ENCODE measurements around the gene DLGAP4.

The DLGAP4 gene

DNA sequence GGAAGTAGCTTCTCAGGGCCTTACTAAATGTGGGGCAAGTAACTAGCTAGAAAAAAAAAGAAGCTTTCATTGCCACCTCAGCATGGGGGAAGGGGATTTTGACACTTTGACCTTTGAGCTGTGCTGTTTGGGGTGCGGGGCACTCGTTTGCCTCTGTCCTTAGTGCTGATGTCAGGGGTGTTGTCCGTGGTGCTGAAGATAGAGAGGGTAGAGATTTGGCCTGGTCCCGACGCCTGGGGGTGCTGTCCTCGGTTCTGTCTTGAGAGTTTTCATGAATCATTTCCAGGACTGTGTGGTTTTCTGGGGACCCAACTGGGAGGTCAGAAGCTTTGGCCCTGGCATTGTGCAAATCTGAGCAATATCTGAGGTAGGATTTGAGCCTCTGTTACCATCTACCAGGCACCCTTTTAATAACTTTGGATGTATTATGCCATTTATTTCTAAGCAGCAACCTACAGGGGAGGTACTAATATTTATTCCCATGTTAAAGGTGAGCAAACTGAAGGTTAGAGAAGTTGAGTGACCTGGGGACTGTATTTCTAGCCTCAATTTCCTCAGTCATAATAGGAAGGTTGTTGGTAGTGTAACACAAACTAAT lies 78.0 kb downstream of the DLGAP4 start:
- no peak for DNase-seq (ENCODE audit: low spot score)

DNA sequence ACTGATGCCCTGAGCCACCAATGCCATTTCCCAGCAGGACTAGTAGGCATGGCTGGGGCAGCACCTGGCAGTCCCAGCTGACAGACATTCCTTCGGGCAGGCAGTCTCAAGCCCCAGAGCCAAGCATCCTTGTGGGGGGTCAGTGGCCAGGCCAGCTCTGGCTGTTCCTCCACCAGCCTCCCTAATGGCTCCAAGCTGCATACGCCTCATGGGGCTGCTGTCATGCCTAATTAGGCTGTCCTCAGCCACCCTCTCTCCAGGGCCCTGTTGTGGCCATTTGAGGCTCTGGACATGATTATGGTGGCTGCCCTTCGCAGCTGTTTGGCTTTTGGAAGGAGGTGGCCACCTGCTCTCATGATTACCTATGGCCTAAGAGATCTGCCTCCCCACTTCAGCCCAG lies 79.4 kb downstream of the DLGAP4 start:
- no peak for DNase-seq (ENCODE audit: low spot score)

DNA sequence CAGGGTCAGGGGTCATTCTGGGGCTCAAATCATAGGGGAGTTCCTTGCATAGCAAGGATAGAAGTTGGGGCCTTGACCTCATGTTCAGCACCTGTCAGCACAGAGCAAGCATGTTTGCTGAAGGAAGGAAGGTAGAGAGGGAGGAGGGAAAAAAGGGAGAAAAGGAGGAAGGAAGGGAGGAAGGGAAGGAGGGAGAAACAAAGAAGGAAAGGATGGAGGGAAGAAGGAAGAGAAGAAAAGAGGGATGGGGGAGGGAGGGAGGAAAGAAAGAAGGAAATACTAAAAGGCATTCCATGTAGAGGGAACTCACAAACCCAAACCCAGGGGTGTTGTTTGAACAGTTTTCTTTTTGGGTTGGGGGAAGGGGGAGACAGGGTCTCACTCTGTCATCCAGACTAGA lies 80.1 kb downstream of the DLGAP4 start:
- DNase-seq (ENCODE audit: low spot score) = no peak

DNA sequence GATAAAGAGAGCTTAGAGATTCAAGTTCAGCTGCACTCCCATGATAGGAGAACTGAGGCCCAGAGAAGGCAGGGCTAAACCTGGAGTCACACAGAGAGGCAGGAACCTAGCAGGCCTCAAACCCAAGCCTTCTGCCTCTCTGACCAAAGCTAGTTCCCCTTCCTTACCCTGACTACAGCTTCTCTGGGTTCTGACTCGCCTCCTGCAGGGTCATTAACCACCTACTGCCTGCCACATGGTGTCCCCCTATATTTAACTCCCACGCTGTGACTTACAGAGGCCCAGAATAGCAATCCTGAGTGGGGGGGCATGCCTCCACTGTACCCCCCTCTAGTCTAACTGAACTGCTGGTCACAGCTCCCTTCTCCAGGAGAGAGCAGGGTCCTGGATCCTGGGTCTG lies 84.1 kb downstream of the DLGAP4 start:
- DNase-seq (ENCODE audit: low spot score) = no peak

DNA sequence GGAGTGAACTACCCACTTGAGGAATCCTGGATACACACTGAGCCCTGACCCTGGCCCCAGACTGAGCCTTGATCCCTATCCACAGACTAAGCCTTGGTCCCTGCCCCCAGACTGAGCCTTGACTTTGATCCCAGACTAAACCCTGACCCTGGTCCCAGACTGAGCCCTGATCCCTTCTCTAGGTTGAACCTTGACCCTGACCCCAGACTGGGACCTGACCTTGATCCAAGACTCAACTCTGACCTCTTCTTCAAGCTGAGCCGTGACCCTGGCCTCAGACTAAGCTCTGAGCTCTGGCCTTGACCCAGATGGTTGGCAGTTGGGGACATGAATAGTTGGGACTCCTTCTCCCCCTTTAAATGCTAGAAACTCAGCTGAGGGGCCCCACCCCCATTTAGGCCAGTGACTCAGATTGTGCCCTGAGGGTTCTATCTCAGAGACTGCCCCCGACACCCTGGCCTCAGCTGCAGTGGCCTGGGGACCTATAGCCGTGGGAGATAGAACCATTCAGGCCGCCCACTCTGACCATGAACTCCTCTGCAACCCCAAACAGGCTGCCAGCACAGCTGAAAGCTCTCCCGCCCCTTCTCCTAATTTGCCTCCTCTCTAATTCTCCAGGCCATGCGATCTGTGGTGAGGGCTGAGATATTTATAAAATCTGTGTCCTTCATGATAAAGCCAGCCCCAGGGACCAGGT lies 84.7 kb downstream of the DLGAP4 start:
- no peak for DNase-seq (ENCODE audit: low spot score)

DNA sequence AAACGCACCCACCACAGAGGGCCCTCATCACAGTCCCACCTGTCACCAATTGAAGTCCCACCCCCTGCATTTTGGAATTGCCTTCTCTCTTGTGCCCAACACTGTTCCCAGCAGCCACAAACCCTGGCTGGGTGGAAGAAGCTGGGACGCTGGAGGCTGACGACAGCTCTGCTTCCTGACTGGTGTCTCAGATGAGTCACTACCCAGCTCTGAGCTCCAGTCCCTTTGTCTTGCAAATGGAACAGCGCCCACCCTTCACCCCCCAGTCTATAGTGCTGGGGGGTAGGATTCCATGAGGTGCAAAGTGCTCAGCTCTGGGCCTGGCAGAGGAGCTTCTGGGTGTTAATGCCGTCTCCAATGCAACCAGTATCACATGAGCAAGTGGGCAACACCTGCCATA lies 85.3 kb downstream of the DLGAP4 start:
- no peak for DNase-seq (ENCODE audit: low spot score)

DNA sequence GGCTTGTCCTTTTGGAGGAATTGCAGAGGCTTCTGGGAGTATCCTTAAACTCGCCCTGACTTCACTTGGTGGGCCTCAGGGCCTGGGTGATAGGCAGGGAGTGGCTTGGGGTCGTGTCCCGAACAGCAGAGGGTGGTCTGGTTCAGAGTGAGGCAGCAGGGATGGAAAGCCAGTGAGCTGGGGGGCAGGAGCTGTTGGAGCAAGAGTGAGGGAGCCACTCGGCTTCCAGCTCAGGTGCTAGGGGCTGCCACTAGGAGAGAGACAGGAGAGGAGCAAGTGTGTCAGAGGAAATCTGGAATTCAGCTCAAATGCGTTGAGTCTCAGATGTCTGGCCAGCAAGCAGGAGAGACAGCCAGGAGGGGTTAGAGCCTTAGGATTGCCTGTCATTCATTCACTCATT lies 85.8 kb downstream of the DLGAP4 start:
- no peak for DNase-seq (ENCODE audit: low spot score)

DNA sequence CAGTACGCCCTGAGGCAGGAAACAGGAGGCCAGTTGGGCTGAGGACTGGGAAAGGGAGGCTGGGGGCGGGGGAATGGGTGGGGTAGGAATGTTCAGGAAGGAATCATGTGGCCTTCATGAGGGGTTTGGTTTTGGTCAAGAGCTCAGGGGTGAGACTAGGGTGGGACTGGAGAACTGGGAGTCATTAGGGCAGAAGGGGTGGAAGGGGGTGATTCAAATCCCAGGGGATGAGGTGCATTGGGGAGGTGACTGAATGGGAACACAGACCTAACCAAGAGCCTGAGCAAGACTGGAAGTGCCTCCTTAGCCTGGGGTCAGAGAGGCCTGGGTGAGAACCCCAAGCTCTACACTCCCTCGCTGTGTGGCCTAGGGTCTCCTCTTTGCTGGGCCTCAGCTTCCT lies 86.8 kb downstream of the DLGAP4 start:
- DNase-seq (ENCODE audit: low spot score) = no peak

DNA sequence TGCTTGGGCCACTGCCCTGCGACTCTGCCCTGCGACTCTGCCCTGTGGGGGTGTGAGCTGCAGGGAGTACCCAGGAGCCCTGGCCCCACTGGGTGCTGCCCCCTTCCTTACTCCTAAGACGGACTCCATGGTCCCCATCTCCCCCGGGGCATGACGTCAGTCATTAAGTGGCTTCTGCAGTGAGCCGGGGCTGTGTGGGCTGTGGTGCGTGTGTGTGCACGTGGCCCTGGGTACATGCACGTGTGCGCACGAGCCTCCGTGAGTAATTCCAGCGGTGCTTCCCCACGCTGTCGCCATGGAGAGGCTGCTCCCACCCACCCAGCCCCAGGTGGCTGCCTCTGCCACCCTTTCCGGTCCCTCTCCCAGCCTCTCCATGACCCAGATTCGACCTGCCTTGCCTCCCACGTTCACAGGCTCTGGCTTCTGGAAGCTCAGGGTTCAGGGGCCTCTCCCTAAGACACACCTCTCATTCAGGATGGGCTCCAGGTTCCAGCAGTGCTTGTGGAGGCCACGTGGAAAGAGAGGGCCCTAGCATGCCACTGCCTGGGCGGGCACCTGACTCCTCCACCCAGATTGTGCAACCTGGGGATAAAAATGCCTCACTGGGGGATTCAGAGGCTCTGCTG lies 88.3 kb downstream of the DLGAP4 start:
- DNase-seq (ENCODE audit: low spot score) = no peak

DNA sequence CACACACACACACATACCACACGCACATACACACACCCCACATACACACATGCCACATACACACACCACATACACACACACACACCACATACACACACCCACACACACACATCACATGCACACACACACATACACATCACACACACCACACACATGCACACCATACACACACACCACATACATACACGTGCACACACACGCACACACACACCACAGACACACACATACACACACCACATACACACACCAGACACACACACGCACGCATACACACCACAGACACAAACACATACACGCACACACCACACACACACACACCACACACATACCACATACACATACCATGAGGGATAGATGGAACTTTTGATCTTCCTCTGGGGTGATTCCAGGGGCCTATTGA lies 90.2 kb downstream of the DLGAP4 start:
- DNase-seq (ENCODE audit: low spot score) = no peak

DNA sequence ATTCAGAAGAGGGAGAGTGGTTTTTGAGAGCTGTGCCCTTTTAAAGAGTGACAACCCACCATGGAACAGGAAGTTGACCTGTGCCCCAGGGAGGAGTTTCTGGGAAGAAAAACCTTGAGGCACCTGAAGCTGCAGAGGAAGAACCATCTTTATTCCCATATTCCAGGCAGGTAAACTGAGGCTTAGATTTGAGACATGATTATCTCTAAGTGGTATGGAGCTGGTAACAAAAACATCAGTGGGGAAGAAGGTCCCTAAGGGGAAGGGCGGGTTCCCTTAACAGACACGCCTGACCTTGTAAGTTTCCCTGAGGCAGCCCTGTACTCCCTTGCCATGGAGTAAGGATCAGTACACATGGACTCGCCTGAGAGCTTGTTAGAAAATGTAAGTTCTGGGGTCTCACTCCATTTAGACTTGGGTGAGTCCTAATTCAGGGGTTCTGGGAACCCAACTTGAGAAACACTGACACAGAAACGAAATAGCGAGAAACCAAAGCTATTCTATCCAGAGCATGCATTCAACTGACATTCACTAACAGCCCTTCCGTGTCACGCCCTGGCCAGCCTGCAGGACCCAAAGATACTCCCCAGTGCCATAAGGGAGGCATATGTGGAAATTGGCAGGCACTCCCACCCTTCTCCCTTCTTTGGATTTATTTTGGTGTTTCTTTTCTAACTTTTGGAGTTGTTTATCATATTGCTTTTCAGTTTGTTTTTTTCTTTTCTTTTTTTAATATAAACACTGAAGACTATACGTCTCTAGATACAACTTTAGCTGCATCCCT lies 90.9 kb downstream of the DLGAP4 start:
- no peak for DNase-seq (ENCODE audit: low spot score)

DNA sequence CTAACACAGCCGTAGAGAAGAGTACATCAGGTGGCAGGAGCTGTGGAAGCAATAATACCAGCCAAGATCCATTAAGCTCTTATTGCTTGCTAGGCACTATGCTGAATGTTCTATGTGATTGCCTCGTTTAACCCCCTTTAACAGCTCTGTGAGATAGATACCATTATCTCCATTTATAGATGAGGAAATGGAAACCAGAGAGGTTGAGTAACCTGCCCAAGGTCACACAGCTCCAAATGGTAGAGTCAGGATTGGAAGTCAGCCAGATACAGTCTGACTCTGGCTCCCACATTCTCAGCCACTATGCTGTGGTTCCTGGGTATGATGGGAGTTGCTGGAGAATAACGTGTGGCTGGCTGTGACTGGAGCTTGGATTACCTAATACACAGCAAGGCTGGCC lies 92.4 kb downstream of the DLGAP4 start:
- DNase-seq (ENCODE audit: low spot score) = no peak

DNA sequence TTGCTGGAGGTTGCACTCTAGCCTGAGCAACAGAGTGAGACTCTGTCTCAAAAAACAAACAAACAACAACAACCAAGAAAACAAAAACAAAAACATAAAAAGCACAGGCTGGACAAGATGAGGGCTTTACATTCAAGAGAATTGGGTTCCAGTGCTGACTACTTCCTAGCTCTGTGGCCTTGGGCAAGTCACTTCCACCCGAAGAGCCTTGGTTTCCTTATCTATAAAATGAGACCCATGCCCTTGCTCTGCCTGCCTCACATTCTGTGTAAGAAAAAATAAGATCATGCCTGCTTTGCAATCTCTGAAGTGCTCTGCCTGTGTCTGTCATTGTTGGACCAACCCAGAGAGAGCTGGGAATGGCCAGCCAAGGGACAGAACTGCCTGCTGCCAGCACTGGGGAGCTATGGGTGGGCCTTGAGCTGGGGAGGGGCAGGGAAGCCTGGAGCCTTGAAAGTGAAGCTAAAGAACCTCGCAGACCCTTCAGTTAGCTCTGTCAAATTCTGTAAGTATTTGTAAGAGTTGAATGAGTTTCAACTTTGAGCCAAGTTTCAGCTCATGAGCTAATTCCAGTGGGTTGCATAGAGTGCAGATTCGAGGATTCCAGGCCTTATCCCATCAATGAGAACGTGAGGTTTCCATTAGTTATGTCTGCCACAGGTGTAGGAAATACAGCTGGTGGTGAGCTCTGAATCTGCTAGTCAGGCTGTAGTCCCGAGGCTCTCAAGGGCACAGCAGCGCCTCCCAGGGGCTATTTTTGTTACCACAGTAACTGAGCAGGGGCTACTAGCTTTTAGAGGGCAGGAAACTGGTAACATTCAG lies 93.2 kb downstream of the DLGAP4 start:
- DNase-seq (ENCODE audit: low spot score) = no peak

DNA sequence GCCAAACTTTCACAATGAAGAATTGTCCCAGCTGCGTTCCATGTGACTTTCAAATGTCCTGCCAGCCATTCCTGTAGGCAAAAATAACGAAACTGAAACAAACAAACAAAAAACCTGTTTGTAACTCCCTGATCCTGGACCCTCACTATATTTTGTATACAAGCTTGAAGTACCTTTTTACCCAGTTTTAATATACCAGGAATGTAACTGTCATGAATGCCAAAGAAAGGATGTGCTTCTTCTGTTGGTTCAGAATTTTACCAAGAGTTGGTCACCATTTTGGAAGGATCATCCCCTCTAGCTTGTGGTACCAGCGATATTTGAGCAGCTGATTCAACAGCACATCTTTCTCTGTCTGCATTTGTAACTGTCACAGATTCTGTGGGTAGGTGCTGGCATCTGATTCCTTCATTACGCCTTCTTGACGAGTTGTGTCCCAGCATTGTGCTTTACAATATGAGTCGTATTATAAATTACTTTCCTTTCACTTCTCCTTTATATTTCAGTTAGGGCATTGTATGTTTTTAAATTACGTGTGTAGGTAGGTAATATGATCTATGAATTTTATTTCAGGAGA lies 93.9 kb downstream of the DLGAP4 start:
- no peak for DNase-seq (ENCODE audit: low spot score)

DNA sequence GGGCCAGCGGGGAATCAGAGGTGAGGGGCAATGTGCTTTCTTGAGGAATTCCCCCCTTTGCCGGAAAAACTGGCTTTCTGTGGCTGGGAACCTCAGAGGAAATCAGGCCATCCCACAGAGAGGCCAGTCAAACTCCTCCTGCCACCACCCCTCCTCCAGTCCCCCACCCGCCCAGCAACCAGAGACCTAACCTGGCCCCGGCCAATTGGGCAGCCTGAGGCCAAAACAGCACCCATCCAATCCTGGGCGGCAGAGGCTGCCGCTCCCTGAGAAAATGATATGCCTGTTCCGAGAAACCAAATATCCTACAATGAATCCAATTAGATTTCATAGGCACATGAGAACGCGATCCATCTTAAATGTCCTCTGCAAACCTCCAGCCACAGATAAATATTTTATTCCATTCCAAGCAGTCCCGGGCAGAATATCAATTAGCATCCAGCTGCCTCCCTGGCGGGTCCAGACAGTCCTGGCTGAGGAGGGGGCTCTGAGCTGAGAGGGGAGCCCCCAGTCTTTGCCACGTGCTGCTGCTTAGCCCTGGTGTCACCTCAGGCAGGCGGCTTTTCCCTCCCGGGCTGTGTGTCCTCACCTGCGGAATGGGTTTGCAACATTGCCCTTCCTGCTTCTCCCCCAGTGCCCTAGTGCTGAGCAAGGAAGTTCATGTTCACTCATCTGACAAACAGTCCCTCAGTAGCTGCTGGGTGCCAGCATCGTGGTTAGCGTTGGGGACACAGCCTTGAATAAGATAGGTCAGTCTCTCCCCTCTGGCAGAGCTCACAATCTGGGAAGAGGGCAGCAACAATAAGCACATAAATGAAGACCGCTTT lies 95.0 kb downstream of the DLGAP4 start:
- DNase-seq (ENCODE audit: low spot score) = no peak

DNA sequence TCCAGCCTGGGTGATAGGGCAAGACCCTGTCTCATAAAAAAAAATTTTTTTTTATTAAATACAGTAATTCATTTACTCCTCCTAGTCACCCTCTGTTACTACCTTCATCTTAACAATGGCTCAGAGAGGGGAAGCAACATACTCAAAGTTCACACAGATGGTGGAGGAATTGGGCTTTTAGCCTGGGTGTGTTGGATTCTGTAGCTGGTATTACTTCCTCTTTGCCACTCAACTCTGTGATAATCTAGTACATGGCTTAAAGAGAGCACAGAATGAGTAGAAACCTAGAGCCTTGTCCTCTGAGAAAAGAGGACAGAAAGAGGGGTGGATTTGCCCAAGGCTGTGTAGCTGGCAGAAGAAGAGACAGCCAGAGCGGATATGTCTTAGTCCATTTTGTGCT lies 96.6 kb downstream of the DLGAP4 start:
- no peak for DNase-seq (ENCODE audit: low spot score)

DNA sequence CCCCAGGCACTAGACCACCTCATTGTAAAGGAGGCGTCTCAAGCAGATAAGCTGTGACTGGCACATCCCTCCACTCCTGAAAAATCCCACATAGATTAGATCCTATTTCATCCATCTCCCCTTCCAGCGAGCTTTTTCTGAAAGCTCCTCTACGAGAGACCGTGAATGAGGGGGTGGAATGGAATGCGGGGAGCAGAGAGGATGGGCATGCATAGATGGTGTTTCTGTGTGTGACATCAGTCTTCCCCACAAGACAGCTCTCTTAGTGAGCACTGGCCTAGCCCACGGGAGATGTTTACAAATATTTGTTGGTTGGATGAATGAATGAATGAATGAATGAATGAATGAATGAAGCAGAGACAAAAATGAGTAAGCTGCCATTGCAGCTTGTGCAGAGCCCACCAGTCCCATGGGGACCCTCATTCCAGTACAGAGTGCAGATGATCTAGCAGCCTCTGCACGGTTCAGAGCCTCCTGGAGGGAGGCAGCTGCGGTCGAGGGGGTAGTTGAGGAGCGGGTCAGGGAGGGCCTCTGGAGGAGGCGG lies 98.4 kb downstream of the DLGAP4 start:
- no peak for DNase-seq (ENCODE audit: low spot score)

DNA sequence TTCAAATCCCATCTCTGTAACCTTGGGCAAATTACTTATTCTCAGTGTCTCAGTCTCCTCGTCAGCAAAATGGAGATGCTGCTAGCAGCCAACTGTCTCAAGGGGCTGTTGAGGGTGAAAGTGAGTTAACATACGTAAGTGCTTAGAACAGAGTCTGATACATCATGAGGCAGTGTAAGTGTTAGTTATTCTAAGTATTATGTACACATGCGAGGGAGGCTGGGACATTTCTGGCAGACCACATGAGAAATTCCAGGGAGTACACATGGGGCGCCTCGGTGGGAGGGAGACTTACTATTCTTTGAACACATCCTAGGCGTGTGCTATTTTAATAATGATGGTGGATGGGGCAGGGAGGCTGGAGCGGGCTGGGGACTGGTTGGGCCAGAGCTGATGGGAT lies 99.1 kb downstream of the DLGAP4 start:
- DNase-seq (ENCODE audit: low spot score) = no peak

DNA sequence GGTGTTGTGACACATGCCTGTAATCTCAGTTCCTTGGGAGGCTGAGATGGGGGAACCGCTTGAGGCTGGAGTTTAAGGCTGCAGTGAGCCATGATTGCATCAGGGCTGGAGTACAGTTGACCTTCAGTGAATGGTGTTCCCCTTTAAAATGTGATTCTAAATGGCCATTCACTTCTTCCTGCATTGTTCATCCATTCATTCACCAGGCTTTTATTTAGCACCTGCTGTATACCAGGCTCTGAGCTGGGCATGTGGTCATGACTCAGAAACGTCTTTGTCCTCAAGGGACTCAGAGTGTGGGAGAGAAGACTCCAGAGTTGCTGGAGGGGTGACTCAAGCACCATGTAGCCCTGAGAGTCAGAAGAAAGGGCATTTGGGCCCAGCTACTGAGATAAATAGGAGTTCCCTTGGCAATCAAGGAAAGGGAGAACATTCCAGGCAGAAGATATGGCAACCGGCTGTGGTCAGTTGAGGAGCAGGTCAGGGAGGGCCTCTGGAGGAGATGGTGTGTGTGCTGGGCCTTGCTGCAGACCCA lies 101.1 kb downstream of the DLGAP4 start:
- DNase-seq (ENCODE audit: low spot score) = no peak

DNA sequence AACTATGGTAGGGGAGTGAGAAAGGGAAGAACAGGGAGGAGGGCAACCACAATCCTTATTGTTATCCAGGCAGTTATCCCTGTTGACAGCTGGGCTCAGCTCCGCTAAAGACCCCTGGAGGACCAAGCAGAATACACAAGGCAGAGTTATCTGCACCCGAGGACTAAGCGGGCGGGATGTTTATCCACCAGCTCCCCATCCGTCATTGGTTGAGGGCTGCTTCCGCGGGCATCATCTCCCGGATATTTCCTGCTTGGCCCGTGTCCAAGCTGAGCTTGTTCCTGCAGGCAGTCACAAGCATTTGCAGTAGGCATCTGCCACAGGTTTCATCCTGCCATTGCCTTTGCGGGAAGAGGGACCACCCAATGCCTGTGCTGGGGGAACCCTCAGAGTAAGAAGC lies 102.1 kb downstream of the DLGAP4 start:
- no peak for DNase-seq (ENCODE audit: low spot score)

Data from CD4-positive, alpha-beta T cell treated with Interleukin-6 at 100 ng/mL for 8 hours (primary cell).